ENCODE results near the gene MARK1.

DNA sequence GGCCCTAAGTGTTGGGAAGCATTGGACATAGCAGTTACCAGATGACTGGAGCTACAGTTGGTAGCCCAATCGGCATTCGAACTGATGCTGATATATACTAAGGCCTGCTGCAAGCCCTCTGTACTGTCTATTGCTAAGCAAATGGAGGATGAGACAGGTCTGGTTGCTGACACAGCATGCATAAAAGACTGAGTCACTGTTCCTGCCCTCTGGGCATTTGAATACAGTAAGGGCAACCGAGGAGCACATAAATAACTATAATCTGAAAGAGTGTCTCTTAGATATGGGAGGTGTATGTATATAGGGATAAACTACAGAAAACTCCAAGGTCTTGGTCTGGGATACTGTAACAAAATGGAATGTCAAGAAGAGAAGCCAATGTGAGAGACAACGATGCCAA, 16.8 kb upstream of the MARK1 start:
- TF ChIP-seq, protein P1, sequence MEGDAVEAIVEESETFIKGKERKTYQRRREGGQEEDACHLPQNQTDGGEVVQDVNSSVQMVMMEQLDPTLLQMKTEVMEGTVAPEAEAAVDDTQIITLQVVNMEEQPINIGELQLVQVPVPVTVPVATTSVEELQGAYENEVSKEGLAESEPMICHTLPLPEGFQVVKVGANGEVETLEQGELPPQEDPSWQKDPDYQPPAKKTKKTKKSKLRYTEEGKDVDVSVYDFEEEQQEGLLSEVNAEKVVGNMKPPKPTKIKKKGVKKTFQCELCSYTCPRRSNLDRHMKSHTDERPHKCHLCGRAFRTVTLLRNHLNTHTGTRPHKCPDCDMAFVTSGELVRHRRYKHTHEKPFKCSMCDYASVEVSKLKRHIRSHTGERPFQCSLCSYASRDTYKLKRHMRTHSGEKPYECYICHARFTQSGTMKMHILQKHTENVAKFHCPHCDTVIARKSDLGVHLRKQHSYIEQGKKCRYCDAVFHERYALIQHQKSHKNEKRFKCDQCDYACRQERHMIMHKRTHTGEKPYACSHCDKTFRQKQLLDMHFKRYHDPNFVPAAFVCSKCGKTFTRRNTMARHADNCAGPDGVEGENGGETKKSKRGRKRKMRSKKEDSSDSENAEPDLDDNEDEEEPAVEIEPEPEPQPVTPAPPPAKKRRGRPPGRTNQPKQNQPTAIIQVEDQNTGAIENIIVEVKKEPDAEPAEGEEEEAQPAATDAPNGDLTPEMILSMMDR (IDR thresholded peaks at IDR 0.05): no peak
- TF ChIP-seq EP300 (IDR thresholded peaks at IDR 0.05): no peak

All from ovary (tissue), 3 donors.